Upper lobe of left lung (tissue), 6 donors: ENCODE data around the gene GPC5. TPM values are rescaled to one million over a fixed set of nuclear protein-coding genes. Genes with fewer than 3 reads are reported as not detected.
"Not testable (repeated sequence)": the region's sequence is repeated elsewhere in the genome, so short reads cannot be mapped to it uniquely, and the experiment has no call there.

ENCODE experiments used
- ATAC-seq, 2 donors: fragments of 200-7000 bp; cut with Tn5 transposase; one replicate each; pipeline ENCODE4 v1.9.1; 2022; ENCODE audit warnings: mild to moderate bottlenecking in 2 of 2, moderate library complexity in 2 of 2; ENCODE audit not compliant: low FRiP score in 2 of 2
- DNase-seq, 2 donors: peaks; one replicate each; pipeline ENCODE4 v3.0.0-alpha.2; 2019 to 2020
- H3K27ac ChIP-seq, 4 donors: fragments of 200-600 bp; sonication (generic); one replicate each; pipeline ENCODE4 v1.5.1; 2016 to 2019
- H3K27me3 ChIP-seq, 4 donors: fragments of 200-600 bp; sonication (generic); one replicate each; pipeline ENCODE4 v1.5.1; 2017 to 2019
- H3K36me3 ChIP-seq, 4 donors: fragments of 200-600 bp; sonication (generic); one replicate each; pipeline ENCODE4 v1.5.1; 2016 to 2019
- H3K4me1 ChIP-seq, 4 donors: fragments of 200-600 bp; sonication (generic); one replicate each; pipeline ENCODE4 v1.5.1; 2018 to 2019
- H3K4me3 ChIP-seq, 4 donors: fragments of 200-600 bp; sonication (generic); one replicate each; pipeline ENCODE4 v1.5.1; 2017 to 2019; ENCODE audit warnings: mild to moderate bottlenecking in 2 of 4, moderate library complexity in 1 of 4
- H3K9me3 ChIP-seq, 4 donors: fragments of 200-600 bp; sonication (generic); one replicate each; pipeline ENCODE4 v1.5.1; 2018 to 2019
- EP300 ChIP-seq, 4 donors: sonication (generic); formaldehyde crosslinking; IDR thresholded peaks; one replicate each; pipeline ENCODE4 v1.5.1; 2017; ENCODE audit warnings: antibody characterized with exemption in 4 of 4, control low read depth in 2 of 4
- POLR2A ChIP-seq, 4 donors: fragments of 450-650 bp; IDR thresholded peaks; one replicate each; pipeline ENCODE4 v1.5.1; 2016 to 2017; ENCODE audit warnings: antibody characterized with exemption in 4 of 4, mild to moderate bottlenecking in 2 of 4
- POLR2AphosphoS5 ChIP-seq, 2 donors: sonication (generic); formaldehyde crosslinking; IDR thresholded peaks; one replicate each; pipeline ENCODE4 v1.5.1; 2017; ENCODE audit warnings: antibody characterized with exemption in 2 of 2
- WGBS, 2 donors: methylation state at CpG; one replicate each; pipeline ENCODE4 v1.1.5; 2017 to 2018; 5-methylcytosine and 5-hydroxymethylcytosine counted together
- total RNA-seq, 6 donors: library from RNA; depleted of rRNA in 4 of 6; stranded (reverse); fragments of >200 nt in 4 of 6; gene quantifications; one replicate each; pipeline versions ENCODE4 v1.1.0 to v1.2.1, GENCODE V29; 2016 to 2021
- TF ChIP-seq, protein P1 (sequence below), 6 experiments: fragments of 450-650 bp in 4 of 6; fragments of 200-600 bp in 2 of 6; sonication (generic) in 2 of 6; IDR thresholded peaks; one replicate each; pipeline ENCODE4 v1.5.1; 2016 to 2019; ENCODE audit warnings: antibody characterized with exemption in 6 of 6
- donor health status: DM: no; HTN: no; CAD: no; lungs with moderate emphysema.
- donor health status: DM: no; HTN: yes; CAD: no; lungs with severe emphysema.

GPC5 gene
- total RNA-seq, 6 donors from 2014 or later = 7.6 to 51.4 (median 12.8) TPM

DNA sequence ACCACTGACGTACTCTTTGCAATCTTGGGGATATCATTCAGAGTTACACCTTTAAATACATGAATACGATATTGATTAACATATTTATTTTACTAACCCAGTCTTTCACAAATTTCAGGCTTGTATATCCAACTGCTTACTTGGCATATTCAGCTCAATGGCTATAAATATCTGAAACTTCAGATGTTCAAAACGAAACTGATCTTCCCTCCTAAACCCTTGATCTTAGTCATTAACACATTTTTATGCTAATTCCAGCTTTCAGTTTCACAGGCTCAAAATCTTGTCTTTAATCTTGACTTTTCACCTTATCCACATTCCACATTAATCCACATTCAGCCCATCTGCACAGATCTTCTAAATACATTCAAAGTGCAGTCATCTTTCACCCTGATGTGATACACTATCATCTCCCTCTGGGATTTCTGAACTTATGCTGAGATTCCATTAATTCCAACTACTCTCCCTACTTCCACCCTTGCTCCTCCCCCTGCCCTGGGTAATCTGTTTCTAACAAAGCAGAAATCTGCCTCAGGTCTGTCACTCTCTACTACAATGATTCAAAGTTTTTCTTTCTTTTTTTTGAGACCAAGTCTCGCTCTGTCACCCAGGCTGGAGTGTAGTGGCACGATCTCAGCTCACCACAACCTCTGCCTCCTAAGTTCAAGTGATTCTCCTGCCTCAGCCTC, 387.2 kb downstream of the GPC5 start:
- H3K27ac ChIP-seq = no peak overlapping the region
- TF ChIP-seq, protein P1, sequence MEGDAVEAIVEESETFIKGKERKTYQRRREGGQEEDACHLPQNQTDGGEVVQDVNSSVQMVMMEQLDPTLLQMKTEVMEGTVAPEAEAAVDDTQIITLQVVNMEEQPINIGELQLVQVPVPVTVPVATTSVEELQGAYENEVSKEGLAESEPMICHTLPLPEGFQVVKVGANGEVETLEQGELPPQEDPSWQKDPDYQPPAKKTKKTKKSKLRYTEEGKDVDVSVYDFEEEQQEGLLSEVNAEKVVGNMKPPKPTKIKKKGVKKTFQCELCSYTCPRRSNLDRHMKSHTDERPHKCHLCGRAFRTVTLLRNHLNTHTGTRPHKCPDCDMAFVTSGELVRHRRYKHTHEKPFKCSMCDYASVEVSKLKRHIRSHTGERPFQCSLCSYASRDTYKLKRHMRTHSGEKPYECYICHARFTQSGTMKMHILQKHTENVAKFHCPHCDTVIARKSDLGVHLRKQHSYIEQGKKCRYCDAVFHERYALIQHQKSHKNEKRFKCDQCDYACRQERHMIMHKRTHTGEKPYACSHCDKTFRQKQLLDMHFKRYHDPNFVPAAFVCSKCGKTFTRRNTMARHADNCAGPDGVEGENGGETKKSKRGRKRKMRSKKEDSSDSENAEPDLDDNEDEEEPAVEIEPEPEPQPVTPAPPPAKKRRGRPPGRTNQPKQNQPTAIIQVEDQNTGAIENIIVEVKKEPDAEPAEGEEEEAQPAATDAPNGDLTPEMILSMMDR (IDR thresholded peaks at IDR 0.05) = no peak
- TF ChIP-seq POLR2AphosphoS5 (IDR thresholded peaks at IDR 0.05) = no peak
- no peak for TF ChIP-seq EP300 (IDR thresholded peaks at IDR 0.05)
- no peak for TF ChIP-seq POLR2A (IDR thresholded peaks at IDR 0.05)
- H3K4me3 ChIP-seq = no peak overlapping the region
- H3K9me3 ChIP-seq = no peaks in the 10 kb centered on the region
- no peaks in the 10 kb centered on the region for H3K4me1 ChIP-seq
- no peaks in the 10 kb centered on the region for H3K36me3 ChIP-seq
- no peak for ATAC-seq
- no peak for DNase-seq
- WGBS, 2 donors = 82% methylated on average over 5 of the region's 5 CpGs
- H3K27me3 ChIP-seq = no peaks in the 10 kb centered on the region

DNA sequence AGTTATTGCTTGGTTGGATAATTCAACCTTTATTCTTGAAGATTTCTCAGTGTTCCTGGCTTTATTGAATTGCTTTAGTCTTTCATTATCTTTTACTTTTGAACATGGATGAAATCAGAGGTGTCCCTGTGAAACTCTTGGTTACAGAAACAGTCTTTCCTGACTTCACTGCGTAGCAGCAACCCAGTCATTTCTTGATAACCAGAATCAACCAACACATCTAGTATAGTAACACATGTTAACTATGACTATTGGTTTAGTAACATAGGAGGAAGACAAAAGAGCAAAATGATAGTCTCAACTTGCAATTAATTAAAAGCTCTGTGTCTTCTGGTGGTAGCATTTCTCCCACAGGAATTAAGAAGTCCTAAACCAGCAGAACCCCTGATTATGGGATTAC, 393.6 kb downstream of the GPC5 start:
- Histone ChIP-seq H3K27me3 (no peaks in the 10 kb centered on the region), H3K36me3 (no peaks in the 10 kb centered on the region), H3K4me1 (no peaks in the 10 kb centered on the region), H3K27ac (no peak overlapping the region), H3K4me3 (no peak overlapping the region), H3K9me3 (no peaks in the 10 kb centered on the region)
- WGBS, 2 donors = 71 to 83% methylated on average over 1 of the region's 1 CpG
- TF ChIP-seq POLR2AphosphoS5 (IDR thresholded peaks at IDR 0.05) (no peak), EP300 (IDR thresholded peaks at IDR 0.05) (no peak), POLR2A (IDR thresholded peaks at IDR 0.05) (no peak)
- TF ChIP-seq, protein P1 (IDR thresholded peaks at IDR 0.05) = no peak
- DNase-seq (no peak), ATAC-seq (no peak)

DNA sequence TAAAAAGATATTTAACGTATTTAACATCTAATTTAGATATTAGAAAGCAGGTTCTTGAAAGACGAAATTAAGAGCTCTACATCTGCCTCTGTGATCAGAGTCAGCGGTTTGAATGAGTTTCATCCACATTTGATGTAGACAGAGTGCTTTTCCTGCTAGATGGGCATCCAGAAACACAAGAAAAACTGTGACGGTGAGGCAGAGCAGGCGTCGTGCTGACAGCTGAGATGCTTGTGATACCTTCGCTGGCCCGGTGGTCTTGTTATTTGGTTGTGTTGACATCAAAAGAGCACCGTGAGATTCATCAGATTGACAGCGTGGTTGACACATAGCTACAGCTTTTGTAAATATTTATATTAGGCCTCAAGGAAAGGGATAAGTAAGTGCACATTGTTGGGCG, 399.1 kb downstream of the GPC5 start:
- TF ChIP-seq POLR2AphosphoS5 (IDR thresholded peaks at IDR 0.05) (no peak), EP300 (IDR thresholded peaks at IDR 0.05) (no peak), POLR2A (IDR thresholded peaks at IDR 0.05) (no peak)
- TF ChIP-seq, protein P1 (IDR thresholded peaks at IDR 0.05) = no peak
- 49 to 51% methylated on average over 11 of the region's 11 CpGs for WGBS, 2 donors
- H3K27me3 ChIP-seq = no peaks in the 10 kb centered on the region
- H3K4me3 ChIP-seq = no peak overlapping the region
- no peak overlapping the region for H3K27ac ChIP-seq
- H3K4me1 ChIP-seq = no peaks in the 10 kb centered on the region
- ATAC-seq (no peak), DNase-seq (no peak)
- no peaks in the 10 kb centered on the region for H3K9me3 ChIP-seq
- H3K36me3 ChIP-seq = no peaks in the 10 kb centered on the region

DNA sequence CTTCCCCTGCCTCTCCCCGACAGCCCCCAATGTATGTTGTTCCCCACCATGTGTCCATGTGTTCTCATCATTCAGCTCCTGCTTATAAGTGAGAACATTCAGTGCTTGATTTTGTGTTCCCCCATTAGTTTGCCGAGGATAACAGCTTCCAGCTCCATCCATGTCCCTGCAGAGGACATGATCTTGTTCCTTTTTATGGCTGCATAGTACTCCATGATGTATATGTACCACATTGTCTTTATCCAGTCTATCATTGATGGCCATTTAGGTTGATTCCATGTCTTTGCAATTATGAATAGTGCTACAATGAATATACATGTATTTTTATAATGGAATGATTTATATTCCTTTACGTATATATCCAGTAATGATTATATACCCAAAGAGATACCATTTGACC, 399.9 kb downstream of the GPC5 start:
- H3K36me3 ChIP-seq, DNase-seq, H3K27me3 ChIP-seq, ATAC-seq, H3K9me3 ChIP-seq, H3K4me1 ChIP-seq, H3K27ac ChIP-seq, H3K4me3 ChIP-seq: not testable (repeated sequence)
- WGBS, 2 donors = 77 to 92% methylated on average over 3 of the region's 3 CpGs

DNA sequence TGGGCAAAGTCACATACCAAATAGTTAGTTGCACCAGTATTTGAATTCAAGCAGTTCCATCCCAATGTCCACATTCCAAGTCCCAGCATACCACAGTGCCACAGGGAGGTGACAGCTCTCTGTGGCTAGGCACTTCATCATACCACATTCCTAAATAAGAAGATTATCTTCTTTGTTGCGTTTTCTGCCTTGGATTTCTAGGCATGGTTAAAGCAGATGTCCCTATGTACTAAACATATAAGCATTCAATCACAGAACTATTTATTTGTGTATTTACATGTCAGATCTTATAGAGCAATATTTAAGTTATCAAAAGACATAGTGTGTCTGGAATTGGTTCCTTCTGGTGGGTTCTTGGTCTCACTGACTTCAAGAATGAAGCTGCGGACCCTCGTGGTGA, 403.4 kb downstream of the GPC5 start:
- H3K4me1 ChIP-seq, H3K9me3 ChIP-seq, ATAC-seq, H3K36me3 ChIP-seq, H3K4me3 ChIP-seq, DNase-seq, H3K27me3 ChIP-seq, H3K27ac ChIP-seq: not testable (repeated sequence)
- 70 to 78% methylated on average over 3 of the region's 3 CpGs for WGBS, 2 donors

DNA sequence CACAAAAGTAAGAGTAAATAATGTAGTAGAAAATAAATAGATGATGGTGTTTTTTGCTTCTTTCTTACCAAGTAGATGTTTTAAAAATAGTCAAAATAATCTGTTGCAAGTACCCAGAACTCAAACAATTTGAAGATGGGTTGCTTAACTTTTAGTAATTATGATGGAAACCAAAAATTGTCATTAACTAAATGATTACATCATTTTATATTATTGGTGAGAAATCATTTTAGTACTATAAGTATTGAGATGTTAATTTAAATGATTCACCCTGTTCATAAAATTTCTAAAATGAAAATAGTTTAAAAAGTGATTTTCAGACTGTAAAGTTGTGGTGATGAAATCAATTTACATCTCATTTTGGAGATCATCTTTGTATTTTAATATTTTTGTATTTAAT, 404.5 kb downstream of the GPC5 start:
- Histone ChIP-seq H3K4me1 (no peaks in the 10 kb centered on the region), H3K9me3 (no peaks in the 10 kb centered on the region)
- no peak for TF ChIP-seq POLR2A (IDR thresholded peaks at IDR 0.05)
- no peak for TF ChIP-seq POLR2AphosphoS5 (IDR thresholded peaks at IDR 0.05)
- TF ChIP-seq, protein P1 (IDR thresholded peaks at IDR 0.05) = no peak
- no peak for TF ChIP-seq EP300 (IDR thresholded peaks at IDR 0.05)

More for the DNA sequence above, 404.5 kb downstream of the GPC5 start:
- Histone ChIP-seq H3K27ac (no peak overlapping the region), H3K4me3 (no peak overlapping the region), H3K36me3 (no peaks in the 10 kb centered on the region), H3K27me3 (no peaks in the 10 kb centered on the region)
- ATAC-seq (no peak), DNase-seq (no peak)
